HG02943 (cell line): ENCODE measurements around the gene CCDC148.
"Not testable (repeated sequence)": the region's sequence is repeated elsewhere in the genome, so short reads cannot be mapped to it uniquely, and the experiment has no call there.

ENCODE experiments used
- ATAC-seq: cut with Tn5 transposase; IDR thresholded peaks from one replicate; pipeline ENCODE4 v1.9.1; 2021; ENCODE audit warnings: mild to moderate bottlenecking, low read depth, moderate library complexity; ENCODE audit not compliant: unreplicated experiment

Gene CCDC148

DNA sequence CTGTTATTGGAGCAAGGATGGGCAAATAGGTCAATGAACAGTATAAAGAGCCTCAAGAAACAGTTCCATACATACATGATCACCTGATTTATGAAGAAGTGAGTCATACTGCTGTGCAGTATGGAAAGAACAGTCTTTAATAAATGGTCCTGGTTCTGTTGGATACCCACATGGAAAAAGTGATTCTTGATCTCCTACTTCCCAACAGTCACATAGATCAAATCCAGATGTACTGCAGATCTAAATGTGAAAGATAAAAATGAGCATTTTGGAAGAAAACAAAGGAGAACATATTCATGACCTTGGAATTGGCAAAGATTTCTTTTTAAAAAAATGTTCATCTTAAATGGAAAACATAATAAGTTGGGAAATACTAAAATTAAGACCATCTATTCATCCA is 75.8 kb downstream of the CCDC148 start:
- ATAC-seq: no peak

DNA sequence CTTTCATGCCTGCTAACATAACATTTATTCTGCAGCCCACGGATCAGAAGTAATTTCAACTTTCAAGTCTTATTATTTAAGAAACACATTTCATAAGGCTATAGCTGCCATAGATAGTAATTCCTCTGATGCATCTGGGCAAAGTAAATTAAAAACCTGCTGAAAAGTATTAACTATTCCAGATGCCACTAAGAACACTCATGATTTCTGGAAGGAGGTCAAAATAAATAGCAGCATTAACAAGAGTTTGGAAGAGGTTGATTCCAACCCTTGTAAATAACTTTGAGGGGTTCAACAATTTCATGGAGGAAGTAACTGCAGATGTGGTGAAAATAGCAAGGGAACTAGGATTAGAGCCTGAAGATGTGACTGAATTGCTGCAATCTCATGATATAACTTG is 77.6 kb downstream of the CCDC148 start:
- ATAC-seq: no peak

DNA sequence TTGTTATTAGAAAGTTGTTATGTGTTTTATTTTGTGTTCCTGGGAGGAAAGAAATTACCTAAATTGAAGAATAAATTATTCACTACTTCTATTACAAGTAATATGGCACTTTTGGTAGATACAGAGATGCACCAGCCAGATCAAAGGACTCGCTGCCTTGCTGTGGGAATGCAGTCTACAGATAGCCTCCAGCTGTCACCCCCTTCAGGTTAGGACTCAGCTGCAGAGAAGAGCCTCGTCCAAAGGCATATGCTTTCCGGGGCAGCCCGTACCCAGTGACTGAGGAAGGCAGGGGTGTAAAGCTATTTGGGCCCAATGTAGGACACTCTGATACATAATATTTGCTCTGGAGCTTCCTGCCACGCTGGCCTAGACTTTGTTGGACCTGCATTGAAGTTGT is 90.2 kb downstream of the CCDC148 start:
- ATAC-seq: no peak

DNA sequence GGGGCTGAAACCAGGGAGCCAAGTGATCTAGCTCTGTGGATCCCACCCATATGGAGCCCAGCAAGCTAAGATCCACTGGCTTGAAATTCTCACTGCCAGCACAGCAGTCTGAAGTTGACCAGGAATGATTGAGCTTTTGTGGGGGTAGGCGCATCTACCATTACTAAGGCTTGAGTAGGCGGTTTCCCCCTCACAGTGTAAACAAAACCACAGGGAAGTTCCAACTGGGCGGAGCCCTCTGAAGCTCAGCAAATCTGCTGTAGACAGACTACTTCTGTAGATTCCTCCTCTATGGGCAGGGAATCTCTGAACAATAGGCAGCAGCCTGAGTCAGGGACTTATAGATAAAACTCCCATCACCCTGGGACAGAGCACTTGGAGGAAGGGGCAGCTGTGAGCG is 96.7 kb downstream of the CCDC148 start:
- no peak for ATAC-seq

DNA sequence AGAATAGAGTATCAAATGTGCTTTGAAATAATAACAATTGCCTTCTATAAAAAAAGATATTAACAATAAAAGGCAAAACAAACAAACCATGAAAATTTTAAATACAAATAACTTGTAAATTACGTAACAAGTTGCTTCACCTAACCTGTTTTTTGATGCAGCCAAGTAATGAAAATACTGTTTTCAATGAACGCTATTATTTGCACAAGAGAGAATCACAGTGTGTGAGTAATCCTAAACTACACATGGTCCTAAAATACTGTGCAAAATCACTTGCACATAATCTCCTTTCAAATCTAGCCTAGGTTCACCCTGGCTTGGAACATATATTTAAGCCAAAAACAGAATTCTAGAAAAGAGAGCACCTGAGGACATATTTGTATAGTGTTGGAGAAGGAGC is 98.9 kb downstream of the CCDC148 start:
- ATAC-seq: no peak

DNA sequence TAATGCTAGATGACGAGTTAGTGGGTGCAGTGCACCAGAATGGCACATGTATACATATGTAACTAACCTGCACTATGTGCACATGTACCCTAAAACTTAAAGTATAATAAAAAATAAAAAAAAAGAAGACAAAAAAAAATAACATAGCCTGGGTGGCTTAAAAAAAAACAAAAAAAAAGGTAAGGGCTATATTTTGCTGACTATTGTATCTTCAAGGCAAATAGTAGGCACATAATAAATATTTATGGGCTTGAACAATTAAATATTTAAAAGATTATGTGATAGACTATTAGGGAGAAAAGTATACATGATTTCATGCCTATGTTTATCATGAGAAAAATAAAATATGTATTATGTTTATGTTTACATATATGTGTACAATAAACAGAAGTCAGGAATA is 99.4 kb downstream of the CCDC148 start:
- no peak for ATAC-seq

DNA sequence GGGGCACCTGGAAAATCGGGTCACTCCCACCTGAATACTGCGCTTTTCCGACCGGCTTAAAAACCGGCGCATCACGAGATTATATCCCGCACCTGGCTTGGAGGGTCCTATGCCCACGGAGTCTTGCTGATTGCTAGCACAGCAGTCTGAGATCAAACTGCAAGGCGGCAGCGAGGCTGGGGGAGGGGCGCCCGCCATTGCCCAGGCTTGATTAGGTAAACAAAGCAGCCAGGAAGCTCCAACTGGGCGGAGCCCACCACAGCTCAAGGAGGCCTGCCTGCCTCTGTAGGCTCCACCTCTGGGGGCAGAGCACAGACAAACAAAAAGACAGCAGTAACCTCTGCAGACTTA is 105.1 kb downstream of the CCDC148 start:
- not testable (repeated sequence) for ATAC-seq

DNA sequence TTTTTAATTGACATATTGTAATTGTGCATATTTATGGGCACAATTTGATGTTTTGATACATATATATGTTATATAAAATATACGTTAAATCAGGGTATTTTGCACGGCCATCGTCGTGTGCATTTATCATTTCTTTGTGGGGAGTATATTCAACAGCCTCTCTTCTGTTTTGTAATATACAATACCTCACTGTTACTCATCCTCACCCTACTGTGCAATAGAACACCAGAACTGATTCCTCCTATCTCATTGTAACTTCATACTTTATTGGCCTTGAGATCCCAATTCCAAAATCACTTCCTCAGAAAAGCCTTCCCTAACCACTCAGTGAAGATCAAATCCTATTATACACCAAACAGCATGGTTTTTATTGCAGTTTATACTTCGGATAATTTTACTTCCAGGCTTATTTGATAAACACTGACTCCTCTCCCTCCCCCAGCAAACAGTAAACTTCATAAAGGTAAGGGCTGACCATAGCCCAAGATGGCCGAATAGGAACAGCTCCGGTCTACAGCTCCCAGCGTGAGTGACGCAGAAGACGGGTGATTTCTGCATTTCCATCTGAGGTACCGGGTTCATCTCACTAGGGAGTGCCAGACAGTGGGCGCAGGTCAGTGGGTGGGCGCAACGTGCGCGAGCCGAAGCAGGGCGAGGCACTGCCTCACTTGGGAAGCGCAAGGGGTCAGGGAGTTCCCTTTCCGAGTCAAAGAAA is 105.6 kb downstream of the CCDC148 start:
- ATAC-seq: not testable (repeated sequence)

DNA sequence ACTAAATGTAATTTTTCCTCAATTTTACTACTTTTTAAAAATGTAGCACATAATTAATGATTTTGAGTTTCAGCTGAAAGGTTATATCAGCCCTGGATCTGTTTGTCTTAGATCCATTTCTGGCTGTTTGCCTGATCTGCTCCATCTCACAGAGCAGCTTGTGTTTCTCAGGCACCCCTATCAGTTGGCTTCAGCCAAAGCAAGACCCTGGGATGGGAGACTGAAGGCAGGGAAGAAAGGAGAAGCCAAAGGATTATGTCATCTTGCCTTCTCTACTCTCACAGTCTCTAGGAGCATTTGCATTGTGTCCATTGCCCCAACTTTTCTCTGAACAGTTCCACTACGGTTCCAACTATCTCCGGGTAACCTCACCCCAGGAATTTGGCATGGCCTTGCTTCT is 110.5 kb downstream of the CCDC148 start:
- ATAC-seq: no peak

DNA sequence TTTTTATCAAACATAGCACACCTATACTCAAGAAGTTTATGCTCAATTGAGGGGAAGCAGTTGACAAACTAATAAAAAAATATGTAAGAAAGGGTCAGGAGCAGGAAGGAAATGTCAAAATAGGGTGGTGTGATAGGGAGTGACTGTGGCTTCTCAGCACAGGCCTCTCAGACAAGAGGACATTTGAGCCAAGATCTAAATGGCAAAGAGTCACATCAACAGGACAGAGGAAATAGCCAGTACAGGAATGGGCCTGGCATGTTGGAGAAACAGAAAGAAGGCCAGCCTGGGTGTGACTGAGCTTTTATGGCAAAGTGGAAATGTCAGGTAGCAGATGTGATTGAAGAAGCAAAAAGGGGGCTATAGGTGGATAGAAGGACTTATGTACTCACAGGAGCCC is 117.0 kb downstream of the CCDC148 start:
- no peak for ATAC-seq

DNA sequence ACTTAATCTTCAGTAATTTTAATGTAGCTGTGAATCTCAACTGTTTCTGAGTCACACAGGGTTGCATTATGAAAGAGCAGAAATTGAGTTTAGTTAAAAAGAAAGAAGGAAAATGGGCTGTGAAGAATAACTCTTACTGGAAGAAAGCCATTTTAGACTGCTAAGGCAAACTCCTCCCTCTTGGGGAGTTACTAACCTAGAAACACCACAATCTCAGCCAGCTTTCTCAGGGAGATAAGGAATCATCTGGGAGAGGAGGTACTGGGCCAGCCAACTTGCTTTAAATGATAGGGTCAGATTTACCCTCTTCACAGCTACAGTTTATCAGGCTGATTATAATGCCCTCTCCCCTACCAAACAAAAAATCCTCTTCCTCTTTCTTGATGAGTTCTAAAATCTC is 119.5 kb downstream of the CCDC148 start:
- ATAC-seq: no peak

DNA sequence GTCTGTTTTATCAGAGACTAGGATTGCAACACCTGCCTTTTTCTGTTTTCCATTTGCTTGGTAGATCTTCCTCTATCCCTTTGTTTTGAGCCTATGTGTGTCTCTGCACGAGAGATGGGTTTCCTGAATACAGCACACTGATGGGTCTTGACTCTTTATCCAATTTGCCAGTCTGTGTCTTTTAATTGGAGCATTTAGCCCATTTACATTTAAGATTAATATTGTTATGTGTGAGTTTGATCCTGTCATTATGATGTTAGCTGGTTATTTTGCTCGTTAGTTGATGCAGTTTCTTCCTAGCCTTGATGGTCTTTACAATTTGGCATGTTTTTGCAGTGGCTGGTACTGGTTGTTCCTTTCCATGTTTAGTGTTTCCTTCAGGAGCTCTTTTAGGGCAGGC is 124.8 kb downstream of the CCDC148 start:
- ATAC-seq: not testable (repeated sequence)

DNA sequence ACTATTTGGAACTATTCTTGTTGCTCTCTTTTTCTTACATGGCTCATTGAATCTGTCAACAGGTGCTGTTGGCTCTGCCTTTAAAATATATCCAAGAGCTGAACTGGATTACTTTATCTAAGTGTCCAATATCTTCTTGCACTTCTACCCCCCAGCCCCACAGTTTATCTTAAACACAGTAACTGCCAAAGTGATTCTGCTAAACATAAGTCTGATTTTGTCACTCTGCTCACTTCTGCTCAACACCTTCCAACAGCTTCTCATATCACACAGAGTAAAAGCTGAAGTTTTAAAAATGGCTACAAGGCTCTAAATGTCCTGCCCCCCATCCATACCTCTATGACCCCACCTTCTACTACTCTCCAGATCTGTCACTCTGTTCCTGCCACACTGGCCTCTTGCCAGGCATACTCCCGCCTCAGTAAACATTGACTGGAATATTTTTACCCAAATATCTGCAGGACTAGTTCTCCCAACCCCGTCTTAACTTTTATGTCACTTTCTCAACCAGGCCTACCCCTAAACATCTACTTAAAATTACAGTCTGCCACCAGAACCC is 130.7 kb downstream of the CCDC148 start:
- ATAC-seq: no peak

DNA sequence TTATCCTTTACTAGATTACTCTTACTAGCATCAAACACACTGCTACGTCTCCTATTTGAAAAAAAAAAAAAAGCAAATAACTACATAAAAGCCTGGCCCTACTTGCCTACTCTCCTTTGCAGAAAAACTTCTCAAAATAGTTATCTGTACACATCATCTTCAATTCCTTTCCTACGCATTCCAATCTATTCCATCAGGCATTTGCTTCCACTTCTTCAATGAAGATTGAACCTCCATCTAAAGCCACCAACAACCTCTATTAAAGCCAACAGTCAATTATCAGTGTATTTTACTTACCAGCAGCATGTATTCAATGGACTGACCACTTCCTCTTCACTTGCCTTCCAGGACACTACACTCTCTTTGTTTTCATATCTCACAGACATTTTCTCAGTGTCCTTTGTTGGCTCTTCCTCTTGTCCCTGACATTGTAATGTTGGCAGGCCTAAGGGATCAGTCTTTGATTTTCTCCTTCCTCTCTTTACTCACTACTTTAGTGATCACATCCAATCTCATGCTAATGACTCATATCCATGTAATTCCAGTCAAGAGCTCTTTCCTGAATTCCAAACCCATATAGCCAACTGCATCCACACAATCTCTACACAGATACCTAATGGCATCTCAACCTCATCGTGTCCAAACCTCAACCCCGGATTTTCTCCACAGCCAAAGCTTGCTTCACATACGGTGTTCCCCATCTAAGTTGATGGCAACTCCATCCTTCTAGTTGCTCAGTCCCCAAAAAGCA is 131.3 kb downstream of the CCDC148 start:
- no peak for ATAC-seq

DNA sequence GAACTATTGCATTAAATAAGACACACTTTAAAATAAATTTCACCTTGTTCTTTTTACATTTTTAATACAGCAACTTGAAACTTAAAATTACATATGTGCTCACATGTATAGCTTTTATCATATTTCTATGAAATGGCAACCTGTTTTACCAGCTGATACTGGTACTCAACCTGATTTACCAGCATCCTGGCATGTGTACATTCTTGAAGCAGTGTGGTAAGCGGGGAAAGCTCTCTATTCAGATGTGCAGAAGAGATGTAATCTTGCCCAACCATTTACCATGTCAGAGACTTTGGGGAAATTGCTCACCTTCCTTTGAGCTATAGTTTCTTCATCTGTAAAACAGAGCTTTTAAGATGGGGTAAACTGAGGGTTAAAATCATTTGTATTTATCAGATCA is 133.2 kb downstream of the CCDC148 start:
- ATAC-seq: no peak

DNA sequence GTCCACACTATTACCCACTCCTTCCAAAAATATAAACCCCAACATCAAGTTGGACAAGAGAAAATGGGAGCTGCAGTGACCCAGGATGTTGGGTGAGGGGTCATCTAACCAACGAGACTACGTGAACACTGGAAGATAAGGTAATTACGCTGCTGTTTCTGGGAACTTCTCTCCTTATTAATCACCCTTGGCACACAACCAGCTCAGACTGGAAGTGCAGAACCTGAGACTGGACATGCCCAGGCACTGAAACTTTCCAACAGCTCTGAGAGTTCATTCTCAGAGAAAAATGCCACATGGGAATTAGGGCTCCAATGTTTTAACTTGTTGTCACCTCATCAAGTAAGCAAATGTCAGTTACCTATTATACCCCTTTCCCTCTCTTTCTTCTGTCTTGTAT is 135.3 kb downstream of the CCDC148 start:
- ATAC-seq: no peak

DNA sequence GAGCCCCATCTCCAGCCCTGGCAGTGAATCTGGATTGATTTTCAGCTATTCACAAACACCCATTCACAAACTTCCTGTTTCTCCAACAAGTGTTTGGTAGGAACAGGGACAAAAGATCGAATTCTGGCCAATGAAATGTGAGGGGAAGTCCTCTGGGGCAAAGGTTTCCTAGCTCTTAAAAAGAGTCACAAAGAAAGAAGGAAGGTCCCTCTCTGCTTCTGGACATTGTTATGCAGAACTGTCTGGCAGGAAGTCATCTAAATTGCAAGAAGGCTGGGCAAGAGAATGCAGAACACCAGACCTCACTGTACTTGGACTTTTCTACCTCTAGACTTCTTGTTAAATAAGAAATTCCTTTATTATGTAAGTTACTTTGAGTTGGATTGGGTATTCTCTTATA is 137.3 kb downstream of the CCDC148 start:
- ATAC-seq: no peak

DNA sequence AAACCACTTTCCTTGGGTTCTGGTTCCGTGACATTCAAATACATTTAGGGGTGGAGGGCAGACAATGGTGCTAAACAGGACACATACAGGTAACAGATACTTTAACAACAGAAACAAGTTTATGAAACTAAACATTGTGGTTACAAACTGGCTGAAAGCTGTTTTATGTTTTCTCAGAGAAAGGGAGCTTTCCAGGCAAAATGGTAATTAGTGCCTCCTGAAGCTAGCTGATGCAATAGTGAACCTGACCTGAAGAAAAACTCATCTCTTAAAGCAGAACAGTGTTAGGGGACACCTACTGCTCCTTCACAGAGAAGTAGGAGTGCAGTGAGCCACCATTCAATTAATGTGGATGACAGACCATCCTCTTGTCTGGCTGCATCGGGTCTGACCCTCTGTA is 138.9 kb downstream of the CCDC148 start:
- no peak for ATAC-seq

DNA sequence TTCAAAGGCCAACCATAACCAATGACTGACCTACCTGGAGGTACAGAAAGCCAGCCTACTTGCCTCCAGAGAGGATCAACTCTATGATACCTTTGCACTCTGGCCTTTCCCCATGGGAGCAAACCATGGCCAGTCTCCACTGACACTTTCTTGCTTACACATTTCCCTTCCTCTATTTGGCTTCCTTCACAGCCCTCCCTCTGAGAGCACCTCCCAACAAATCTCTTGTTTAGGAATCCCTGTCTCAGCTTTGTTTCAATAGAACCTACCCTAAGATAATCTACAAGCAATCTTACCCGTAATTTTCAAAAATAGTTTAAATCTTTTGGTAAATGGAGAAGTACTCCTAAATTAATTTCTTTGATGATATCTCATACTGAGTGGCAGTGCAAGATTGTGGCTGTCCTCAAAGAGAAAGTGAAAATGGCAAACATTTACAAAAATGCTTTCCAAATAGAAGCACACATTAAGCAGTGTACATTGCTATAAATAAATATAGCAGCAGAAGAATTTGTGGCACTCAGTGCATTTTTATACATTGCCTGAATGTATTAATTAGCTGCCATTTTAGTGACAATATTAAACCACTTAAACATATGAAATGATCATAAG is 140.6 kb downstream of the CCDC148 start:
- no peak for ATAC-seq

DNA sequence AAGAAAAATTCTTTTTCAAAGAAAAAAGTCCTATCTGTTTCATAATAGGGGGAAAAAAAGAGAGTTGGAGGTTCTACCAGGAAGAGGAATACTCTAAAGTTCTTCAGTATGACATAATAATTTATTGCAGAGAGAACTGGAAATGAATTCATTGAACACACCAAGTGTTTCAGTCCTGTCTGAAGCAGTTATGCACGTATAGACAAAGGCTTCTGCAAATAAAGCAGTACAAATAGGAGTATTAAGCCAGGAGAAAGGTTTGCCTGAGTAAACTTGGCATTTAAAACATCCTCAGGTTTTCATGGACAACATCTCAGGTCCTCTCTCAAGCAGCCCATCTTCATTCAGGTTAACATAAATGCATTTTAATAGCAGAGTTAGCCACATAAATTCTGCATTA is 141.6 kb downstream of the CCDC148 start:
- no peak for ATAC-seq

DNA sequence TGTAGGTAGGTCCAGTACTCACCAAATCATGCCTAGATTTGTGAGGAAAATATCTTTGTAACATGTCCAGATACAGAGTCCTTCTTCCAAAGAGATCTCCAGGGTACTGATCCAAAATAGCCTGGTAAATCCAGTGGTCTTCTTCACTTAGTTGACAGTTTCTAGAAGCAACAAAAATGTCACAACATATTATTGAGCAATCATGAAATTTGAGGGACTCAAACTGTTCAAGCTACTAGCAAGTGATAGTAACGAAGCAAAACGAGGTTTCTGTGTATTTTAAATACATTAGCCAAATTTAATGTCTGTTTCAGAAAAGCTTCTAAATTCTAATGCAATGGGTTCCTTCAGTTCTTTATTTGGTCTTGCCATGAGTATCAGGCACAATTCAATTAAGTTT is 142.8 kb downstream of the CCDC148 start:
- no peak for ATAC-seq

DNA sequence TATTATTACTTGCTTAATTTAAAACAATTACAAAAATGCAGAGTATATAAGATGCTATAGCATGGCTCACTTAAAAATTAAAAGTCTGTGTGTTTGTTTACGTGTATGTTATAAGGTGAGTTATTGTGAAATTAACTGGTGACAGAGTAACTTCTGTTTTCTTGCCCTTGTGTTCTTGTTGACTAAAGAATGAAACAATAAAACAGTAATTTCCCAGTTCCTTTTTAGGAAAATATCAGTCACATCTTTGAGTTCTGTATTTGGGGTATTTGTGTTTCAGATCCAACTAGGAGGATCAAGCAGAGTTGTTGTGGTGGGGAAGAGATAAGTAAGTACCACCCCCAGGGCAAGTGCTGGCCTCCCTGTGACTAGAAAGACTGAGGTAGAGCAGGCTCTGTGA is 143.6 kb downstream of the CCDC148 start:
- ATAC-seq: no peak
